ENCODE results near the gene DEPDC5. TPM values are rescaled to one million over a fixed set of nuclear protein-coding genes. Genes with fewer than 3 reads are reported as not detected.
"Not testable (repeated sequence)": the region's sequence is repeated elsewhere in the genome, so short reads cannot be mapped to it uniquely, and the experiment has no call there.

Gene DEPDC5
- total RNA-seq, 1 donor = 15.2 TPM

DNA sequence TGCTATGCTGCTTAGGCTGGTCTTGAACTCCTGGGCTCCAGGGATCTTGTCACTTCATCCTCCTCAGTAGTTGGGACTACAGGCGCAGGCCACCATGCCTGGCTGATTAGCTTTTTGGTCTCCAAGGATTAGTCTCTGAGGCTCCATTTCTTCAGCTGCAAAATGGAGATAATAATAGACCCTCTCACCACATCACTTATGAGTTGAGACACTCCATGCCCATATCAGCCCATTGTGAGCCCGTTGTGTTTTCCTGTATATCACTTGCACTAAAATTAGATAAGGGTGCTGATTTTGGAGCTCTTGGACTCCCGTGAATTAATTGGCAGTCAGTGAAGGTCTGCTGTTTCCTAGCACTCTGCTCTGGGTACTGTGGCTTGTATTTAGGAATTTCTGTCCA, 36.0 kb downstream of the DEPDC5 start:
- no peaks in the 10 kb centered on the region for H3K4me1 ChIP-seq (ENCODE audit: insufficient read depth, low read length)
- TF ChIP-seq, protein P1, sequence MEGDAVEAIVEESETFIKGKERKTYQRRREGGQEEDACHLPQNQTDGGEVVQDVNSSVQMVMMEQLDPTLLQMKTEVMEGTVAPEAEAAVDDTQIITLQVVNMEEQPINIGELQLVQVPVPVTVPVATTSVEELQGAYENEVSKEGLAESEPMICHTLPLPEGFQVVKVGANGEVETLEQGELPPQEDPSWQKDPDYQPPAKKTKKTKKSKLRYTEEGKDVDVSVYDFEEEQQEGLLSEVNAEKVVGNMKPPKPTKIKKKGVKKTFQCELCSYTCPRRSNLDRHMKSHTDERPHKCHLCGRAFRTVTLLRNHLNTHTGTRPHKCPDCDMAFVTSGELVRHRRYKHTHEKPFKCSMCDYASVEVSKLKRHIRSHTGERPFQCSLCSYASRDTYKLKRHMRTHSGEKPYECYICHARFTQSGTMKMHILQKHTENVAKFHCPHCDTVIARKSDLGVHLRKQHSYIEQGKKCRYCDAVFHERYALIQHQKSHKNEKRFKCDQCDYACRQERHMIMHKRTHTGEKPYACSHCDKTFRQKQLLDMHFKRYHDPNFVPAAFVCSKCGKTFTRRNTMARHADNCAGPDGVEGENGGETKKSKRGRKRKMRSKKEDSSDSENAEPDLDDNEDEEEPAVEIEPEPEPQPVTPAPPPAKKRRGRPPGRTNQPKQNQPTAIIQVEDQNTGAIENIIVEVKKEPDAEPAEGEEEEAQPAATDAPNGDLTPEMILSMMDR (IDR thresholded peaks at IDR 0.05; ENCODE audit: extremely low read depth, low read depth, low read length) = no peak
- no peak overlapping the region for H3K4me2 ChIP-seq (ENCODE audit: insufficient read depth, low read length)
- H2AFZ ChIP-seq (ENCODE audit: low read length) = no peak overlapping the region
- H3K27me3 ChIP-seq (ENCODE audit: insufficient read depth, low read length) = no peaks in the 10 kb centered on the region
- H3K79me2 ChIP-seq (ENCODE audit: insufficient read depth, low read length) = no peaks in the 10 kb centered on the region
- DNase-seq (ENCODE audit: insufficient read length, low spot score, missing footprints) = no peak
- H3K4me3 ChIP-seq (ENCODE audit: insufficient read depth, low read length) = no peak overlapping the region
- H3K27ac ChIP-seq (ENCODE audit: low read depth, low read length) = no peak overlapping the region
- H4K20me1 ChIP-seq (ENCODE audit: insufficient read depth, low read length) = no peaks in the 10 kb centered on the region
- peaks cover 16% of the 10 kb centered on the region for H3K36me3 ChIP-seq (ENCODE audit: insufficient read depth, low read length)
- no peaks in the 10 kb centered on the region for H3K9me3 ChIP-seq (ENCODE audit: low read depth, low read length)

DNA sequence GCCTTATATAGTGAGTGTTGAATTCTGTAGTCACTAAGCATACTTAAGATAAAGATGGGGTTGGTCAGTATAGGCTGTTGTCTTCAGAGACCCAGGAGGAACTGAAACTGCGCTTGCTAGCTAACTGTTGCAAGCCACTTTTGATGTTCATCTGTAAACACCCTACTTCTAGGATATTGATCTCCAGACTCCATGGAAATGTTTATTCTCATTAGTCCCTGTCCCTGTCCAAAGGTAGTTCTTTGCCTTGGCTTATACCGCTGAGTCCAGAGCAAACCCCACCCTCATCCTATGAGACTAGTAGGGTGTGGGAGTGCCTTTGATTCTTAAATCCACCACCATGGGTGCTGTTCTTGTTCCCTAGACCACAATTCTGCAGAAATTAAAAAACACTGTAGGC, 36.4 kb downstream of the DEPDC5 start:
- Histone ChIP-seq H2AFZ (ENCODE audit: low read length) (no peak overlapping the region), H3K27ac (ENCODE audit: low read depth, low read length) (no peak overlapping the region), H3K4me1 (ENCODE audit: insufficient read depth, low read length) (no peaks in the 10 kb centered on the region), H3K79me2 (ENCODE audit: insufficient read depth, low read length) (no peaks in the 10 kb centered on the region), H3K4me3 (ENCODE audit: insufficient read depth, low read length) (no peak overlapping the region), H4K20me1 (ENCODE audit: insufficient read depth, low read length) (no peaks in the 10 kb centered on the region), H3K4me2 (ENCODE audit: insufficient read depth, low read length) (no peak overlapping the region), H3K36me3 (ENCODE audit: insufficient read depth, low read length) (peaks cover 13% of the 10 kb centered on the region), H3K27me3 (ENCODE audit: insufficient read depth, low read length) (no peaks in the 10 kb centered on the region), H3K9me3 (ENCODE audit: low read depth, low read length) (no peaks in the 10 kb centered on the region)
- no peak for DNase-seq (ENCODE audit: insufficient read length, low spot score, missing footprints)
- TF ChIP-seq, protein P1 (IDR thresholded peaks at IDR 0.05; ENCODE audit: extremely low read depth, low read depth, low read length) = no peak

DNA sequence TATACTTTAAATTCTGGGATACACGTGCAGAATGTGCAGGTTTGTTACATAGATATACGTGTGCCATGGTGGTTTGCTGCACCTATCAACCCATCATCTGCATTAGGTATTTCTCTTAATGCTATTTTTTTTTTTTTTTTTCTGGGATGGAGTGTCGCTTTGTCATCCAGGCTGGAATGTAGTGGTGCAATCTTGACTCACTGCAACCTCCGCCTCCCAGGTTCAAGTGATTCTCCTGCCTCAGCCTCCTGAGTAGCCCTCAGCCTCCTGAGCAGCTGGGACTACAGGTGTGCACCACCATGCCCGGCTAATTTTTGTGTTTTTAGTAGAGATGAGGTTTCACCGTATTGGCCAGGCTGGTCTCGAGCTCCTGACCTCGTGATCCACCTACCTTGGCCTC, 45.5 kb downstream of the DEPDC5 start:
- DNase-seq (ENCODE audit: insufficient read length, low spot score, missing footprints); H3K79me2 ChIP-seq (ENCODE audit: insufficient read depth, low read length); H3K9me3 ChIP-seq (ENCODE audit: low read depth, low read length); H3K4me1 ChIP-seq (ENCODE audit: insufficient read depth, low read length); H2AFZ ChIP-seq (ENCODE audit: low read length); H3K27ac ChIP-seq (ENCODE audit: low read depth, low read length); H3K4me2 ChIP-seq (ENCODE audit: insufficient read depth, low read length); H3K27me3 ChIP-seq (ENCODE audit: insufficient read depth, low read length); H3K4me3 ChIP-seq (ENCODE audit: insufficient read depth, low read length); H4K20me1 ChIP-seq (ENCODE audit: insufficient read depth, low read length): not testable (repeated sequence)
- H3K36me3 ChIP-seq (ENCODE audit: insufficient read depth, low read length) = peaks cover 34% of the 10 kb centered on the region

DNA sequence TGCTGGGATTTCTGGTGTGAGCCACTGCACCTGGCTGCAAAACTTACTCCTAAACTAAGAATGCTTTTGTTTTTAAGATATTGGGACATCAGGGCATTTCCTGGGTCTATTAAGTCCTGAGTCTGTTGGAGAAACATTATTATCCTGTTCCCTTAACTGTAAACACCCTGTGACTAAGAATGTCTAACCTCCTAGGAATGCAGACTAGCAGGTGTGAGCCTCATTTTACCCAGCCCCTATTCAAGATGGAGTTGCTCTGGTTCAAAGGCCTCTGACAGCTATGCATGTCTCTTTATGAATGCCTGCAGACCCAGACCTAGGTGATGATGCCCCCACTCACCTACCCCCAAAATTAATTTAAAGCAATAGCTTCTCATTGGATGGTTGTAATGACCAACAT, 46.2 kb downstream of the DEPDC5 start:
- peaks cover 34% of the 10 kb centered on the region for H3K36me3 ChIP-seq (ENCODE audit: insufficient read depth, low read length)
- no peaks in the 10 kb centered on the region for H3K79me2 ChIP-seq (ENCODE audit: insufficient read depth, low read length)
- TF ChIP-seq, protein P1 (IDR thresholded peaks at IDR 0.05; ENCODE audit: extremely low read depth, low read depth, low read length) = no peak
- H2AFZ ChIP-seq (ENCODE audit: low read length) = no peak overlapping the region
- H3K4me1 ChIP-seq (ENCODE audit: insufficient read depth, low read length) = no peaks in the 10 kb centered on the region
- H3K9me3 ChIP-seq (ENCODE audit: low read depth, low read length) = no peaks in the 10 kb centered on the region
- H3K27me3 ChIP-seq (ENCODE audit: insufficient read depth, low read length) = no peaks in the 10 kb centered on the region
- H3K27ac ChIP-seq (ENCODE audit: low read depth, low read length) = no peak overlapping the region
- H3K4me2 ChIP-seq (ENCODE audit: insufficient read depth, low read length) = no peak overlapping the region
- H4K20me1 ChIP-seq (ENCODE audit: insufficient read depth, low read length) = no peaks in the 10 kb centered on the region
- H3K4me3 ChIP-seq (ENCODE audit: insufficient read depth, low read length) = no peak overlapping the region
- DNase-seq (ENCODE audit: insufficient read length, low spot score, missing footprints) = no peak

DNA sequence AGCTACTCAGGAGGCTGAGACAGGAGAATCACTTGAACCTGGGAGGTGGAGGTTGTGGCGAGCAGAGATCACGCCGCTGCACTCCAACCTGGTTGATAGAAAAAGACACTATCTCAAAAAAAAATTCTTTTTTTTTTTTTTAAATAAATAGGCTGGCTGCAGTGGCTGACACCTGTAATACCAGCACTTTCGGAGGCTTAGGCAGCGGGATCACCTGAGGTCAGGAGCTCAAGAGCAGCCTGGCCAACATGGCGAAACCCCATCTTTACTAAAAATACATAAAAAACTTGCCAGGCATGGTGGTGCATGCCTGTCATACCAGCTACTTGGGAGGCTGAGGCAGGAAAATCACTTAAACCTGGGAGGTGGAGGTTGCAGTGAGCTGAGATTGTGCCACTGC, 47.0 kb downstream of the DEPDC5 start:
- H3K27ac ChIP-seq (ENCODE audit: low read depth, low read length); H3K4me3 ChIP-seq (ENCODE audit: insufficient read depth, low read length); H2AFZ ChIP-seq (ENCODE audit: low read length); H3K4me1 ChIP-seq (ENCODE audit: insufficient read depth, low read length); H3K4me2 ChIP-seq (ENCODE audit: insufficient read depth, low read length); DNase-seq (ENCODE audit: insufficient read length, low spot score, missing footprints); H3K27me3 ChIP-seq (ENCODE audit: insufficient read depth, low read length); H4K20me1 ChIP-seq (ENCODE audit: insufficient read depth, low read length); H3K79me2 ChIP-seq (ENCODE audit: insufficient read depth, low read length); H3K9me3 ChIP-seq (ENCODE audit: low read depth, low read length): not testable (repeated sequence)
- peaks cover 34% of the 10 kb centered on the region for H3K36me3 ChIP-seq (ENCODE audit: insufficient read depth, low read length)

All from osteoblast (primary cell).